Measurements from ENCODE around the gene HDAC9.

Gene HDAC9

GRCh38 chr7:18858232-18858631, 362.7 kb downstream of the HDAC9 start:
- DNase-seq, result no peak

DNA sequence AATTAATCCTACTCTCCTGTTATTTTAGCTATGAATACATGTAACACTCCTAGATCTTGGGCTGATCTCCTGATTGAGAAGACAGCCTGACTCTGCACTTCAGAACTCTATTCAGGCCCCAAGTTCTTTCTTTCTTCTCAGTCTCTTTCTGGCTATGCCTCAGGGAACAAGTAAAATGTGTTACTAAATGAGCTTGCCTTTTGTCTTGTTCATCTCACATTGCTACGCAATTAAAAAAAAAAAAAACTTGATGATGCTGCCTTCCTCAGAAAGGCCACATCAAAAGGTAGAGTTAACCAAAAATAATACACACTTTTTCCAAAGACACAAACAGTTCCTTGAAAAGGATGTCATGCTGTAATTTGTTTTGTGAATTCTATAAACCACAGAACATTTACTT, 363.8 kb downstream of the HDAC9 start:
- DNase-seq, result no peak

- DNase-seq, result no peak
Observed at GRCh38 chr7:18860221-18860620, 364.7 kb downstream of the HDAC9 start.

- DNase-seq, result no peak
Observed at GRCh38 chr7:18861514-18862118, 366.1 kb downstream of the HDAC9 start.

- DNase-seq, result no peak
Observed at GRCh38 chr7:18864967-18865366, 369.4 kb downstream of the HDAC9 start.

- DNase-seq, result no peak
Observed at GRCh38 chr7:18866359-18867036, 370.9 kb downstream of the HDAC9 start.

DNA sequence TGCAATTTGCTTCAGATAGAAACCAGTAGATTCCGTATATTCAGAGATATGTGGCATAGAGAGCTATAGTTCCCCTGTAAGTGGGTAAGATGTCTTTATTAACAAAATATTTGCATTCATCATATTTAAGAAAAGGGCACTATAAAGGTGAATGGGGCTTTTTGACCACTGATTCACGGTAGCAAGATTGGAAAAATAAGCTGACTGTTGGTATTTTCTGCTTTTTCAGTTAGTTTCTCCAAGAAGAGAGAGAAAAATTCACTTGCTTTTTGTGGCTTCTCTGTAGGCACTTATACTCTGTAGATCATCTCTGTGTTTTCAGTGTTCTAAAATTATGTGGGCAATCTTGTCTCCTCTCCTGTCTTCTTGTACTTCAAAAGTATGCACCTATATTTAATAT, 376.8 kb downstream of the HDAC9 start:
- no peak for DNase-seq

GRCh38 chr7:18873734-18874336, 378.3 kb downstream of the HDAC9 start:
- DNase-seq, result no peak

GRCh38 chr7:18874880-18875279, 379.3 kb downstream of the HDAC9 start:
- no peak for DNase-seq

- no peak for DNase-seq
Observed at GRCh38 chr7:18877874-18878273, 382.3 kb downstream of the HDAC9 start.

DNA sequence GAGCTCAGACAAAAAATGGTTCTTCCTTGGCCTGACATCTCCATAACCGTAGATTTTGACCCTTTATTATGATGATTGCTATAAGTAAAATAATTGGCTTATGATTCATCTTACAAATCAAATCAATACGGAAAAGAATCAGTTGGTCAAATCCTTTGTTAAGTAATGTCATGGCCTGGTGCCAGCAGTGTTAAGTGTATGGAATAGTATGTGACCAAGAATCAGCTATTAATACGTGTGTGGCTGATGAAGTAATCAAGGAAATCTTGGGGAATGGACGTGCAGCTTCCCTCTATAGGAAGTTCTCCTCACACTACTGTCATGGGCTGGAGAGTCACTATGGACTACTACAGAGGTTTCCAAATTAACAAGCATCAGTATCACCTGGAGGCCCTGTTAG, 391.3 kb downstream of the HDAC9 start:
- no peak for DNase-seq

- DNase-seq, result no peak
Observed at GRCh38 chr7:18889436-18889835, 393.9 kb downstream of the HDAC9 start.

GRCh38 chr7:18890134-18890533, 394.6 kb downstream of the HDAC9 start:
- DNase-seq, result no peak

DNA sequence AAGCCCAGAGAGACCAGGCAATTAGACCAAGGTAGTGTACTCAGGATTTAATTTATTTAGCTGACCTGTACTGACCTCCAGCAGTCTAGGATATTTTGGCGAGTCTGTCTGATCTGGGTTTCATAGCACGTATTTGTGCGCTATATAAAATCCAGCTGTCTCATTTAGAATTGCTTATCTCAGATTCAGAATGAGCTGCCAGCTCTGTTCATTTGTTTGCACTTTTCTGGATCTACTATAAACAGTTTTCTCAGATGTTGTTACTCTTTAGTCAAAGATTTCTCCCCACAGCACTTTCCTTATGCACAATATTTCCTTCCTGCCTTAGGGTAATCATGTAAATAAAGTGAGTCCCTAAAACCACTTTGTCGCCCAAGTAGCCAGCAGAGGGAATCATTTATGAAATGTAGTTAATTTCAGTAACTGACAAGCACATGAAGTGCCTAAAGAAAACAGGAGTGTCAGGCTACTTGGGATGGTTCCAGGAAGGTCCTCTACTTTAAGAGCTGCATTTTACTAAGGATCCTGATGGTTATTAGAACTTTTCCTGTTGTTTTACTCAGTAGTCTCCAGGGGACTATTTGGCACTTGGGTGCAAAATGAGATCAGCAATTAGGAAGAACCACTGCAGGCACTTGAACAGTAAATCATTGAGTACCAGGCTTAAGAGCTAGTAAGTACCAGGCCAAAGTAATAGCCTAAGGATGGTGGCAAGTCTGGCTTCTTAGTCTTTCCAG, 395.5 kb downstream of the HDAC9 start:
- no peak for DNase-seq

DNA sequence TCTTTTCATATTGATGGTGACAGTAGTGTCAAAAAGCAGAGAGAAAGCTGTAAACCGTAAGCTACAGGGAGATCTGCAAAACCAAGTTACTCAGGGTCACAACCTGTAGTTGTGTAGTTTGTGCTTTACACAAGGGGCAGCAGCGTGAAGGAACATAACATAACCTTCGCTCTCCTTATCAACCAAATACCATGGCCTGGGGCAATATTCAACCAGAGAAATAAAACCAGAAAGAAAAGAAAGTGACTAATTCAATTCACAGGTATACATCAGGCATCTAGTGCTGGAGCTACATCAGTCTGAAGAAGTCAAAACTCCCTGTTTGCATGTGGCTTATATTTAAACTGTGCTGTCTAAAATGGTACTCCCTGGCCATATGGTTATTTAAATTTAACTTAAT, 397.6 kb downstream of the HDAC9 start:
- DNase-seq, result no peak

GRCh38 chr7:18894155-18894554, 398.6 kb downstream of the HDAC9 start:
- DNase-seq, result no peak

GRCh38 chr7:18895456-18895855, 399.9 kb downstream of the HDAC9 start:
- no peak for DNase-seq

DNA sequence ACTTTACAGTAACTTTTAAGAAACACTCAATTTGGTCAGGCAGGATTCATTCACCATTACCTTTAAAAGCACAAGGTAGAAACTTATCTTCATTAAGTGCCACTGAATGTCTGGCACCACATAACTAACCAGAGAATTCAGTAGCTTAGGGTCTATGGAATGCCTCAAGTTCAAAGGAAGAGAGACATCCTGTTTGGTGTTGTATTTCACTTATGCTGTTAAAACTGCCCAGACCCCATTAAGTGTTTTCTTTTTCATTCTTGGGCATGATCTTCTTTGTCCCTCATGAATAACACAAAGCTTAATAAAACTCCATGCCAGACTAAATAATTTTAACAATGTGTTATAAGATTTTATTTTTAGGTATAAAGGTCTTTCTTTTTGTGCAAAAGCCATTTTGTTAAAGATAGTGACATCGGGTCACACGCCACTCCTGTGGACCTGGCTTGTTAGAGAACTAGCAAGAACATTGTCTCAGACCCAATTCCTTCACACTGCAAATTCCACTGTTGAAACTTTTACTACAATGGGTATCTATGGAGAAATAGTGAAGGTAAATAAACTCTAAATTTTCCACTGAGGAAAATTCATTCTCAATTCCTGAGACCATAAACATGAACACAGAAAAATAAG, 400.9 kb downstream of the HDAC9 start:
- no peak for DNase-seq

DNA sequence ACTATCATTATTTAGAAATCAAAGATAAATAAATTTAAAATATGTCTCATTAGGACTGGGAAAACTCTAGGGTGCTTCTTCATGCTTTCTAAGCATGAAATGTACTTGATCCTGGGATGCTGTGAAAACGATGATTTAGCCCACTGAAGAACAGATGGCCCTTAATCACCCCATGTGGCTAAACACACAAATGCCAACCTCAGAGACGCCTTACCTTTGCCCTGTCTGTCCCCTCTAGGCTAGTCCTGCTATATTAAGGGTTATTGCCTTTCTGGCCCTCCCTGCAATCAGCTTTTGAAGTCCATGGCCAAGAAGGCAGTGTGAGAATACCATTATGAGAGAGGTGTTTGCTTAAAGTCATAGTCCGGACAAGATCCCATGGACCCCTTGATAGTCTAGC, 404.7 kb downstream of the HDAC9 start:
- no peak for DNase-seq

DNA sequence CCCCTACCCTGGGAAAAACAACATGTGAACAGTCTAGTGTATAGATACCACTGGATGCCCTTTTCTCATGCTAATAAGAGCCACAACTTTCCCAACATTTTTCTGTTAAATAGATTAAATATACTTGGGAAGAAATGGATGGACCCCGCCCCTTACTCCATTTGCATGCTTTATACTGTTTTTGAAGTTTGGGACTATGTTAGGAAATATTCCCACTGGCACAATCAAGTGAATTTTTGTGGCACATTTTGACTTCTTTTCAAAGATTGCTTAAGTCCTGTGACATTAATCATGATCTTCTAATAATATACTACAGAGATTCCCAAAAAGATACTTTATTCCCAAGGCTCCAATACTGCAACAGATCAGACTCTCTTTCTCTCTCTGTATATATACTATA, 405.3 kb downstream of the HDAC9 start:
- no peak for DNase-seq

- no peak for DNase-seq
Observed at GRCh38 chr7:18901351-18901750, 405.8 kb downstream of the HDAC9 start.

DNA sequence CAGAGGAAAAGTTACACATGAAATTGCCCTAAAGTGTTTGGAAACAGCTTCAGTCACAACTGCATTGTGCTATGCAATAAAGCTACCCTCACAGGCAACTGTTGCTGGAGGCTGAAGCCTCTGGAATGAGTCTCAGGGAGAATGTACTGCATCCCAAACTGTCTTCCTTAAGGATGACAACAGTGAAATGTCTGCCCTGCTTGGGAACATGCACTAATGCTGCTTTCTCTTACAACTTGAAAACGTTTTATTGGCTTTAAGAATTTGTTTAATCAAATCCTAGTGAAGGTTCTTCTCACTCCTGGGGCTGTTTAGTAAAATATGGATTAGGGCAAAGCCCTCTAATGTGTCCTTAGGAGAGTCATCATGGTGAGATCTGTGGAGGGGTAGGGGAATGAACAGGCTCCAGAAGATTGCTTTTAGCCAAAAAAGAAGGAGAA, 406.5 kb downstream of the HDAC9 start:
- no peak for DNase-seq

DNA sequence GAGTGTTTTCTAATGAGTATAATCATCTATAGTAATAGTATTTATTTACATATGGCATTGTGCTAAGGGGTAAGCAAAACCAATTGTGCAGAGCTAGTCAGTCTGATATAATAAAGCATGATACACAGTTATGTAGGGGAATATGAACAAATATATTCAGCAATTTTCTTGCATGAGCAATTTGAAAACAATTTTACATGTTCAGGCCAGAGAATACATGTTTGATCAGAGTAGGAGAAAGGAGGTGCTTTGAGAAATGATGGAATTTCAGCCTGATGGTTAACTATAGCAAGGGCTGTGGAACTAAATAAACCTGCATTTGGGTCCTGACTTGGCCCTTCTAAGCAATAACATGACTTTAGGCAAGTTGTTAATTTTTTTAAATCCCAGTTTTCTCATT, 407.3 kb downstream of the HDAC9 start:
- DNase-seq, result no peak

All from cerebellar nuclear complex (tissue), 1 donor.